ENCODE data around the gene CNNM3.
"Not testable (repeated sequence)": the region's sequence is repeated elsewhere in the genome, so short reads cannot be mapped to it uniquely, and the experiment has no call there.

Gene CNNM3

DNA sequence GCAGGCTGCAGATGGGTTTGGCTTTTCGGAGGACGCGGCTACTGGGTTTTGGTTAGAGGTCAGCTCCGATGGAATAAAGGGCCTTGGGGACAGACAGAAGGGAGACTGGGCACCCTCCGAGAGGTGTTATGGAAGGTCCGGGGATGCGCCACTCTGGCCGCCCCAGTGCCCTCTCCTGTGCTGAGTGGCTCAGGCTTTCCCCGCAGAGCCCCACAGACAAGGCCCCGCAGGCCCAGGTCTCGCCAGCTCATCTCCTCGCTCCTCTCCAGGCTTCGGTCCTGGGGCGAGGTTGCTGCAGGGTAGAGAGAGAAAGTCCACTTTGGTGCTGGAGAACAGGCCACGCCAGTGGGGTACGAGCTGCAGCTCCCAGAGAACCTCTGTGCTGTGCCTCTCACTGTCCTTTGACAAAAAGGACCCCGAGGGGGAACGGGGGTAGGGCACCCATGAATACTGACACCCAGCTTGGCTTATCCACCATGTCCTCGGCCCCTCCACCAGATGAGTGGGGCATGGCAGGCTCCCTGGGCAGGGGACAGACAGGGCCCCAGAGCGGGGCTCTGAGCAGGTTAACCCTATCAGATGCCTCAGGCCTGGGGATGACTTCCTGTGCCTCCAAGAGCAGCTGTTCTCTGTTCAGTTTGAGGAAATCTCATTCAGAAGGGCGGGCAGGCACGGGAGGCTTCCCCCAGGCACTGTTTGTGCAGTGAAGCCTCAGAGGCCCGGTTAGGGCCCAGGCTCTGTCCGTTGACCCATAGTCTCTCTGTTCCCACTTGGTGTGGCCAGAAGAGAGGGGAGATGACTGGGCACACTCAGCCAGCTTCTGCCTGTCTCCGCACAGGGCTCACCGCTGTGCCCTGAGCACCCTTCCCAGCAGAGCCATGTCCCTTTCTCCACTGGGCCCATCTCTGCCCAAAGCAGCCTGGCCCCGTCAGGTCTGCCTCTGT is 15.7 kb upstream of the CNNM3 start:
- DNase-seq = no peak

DNA sequence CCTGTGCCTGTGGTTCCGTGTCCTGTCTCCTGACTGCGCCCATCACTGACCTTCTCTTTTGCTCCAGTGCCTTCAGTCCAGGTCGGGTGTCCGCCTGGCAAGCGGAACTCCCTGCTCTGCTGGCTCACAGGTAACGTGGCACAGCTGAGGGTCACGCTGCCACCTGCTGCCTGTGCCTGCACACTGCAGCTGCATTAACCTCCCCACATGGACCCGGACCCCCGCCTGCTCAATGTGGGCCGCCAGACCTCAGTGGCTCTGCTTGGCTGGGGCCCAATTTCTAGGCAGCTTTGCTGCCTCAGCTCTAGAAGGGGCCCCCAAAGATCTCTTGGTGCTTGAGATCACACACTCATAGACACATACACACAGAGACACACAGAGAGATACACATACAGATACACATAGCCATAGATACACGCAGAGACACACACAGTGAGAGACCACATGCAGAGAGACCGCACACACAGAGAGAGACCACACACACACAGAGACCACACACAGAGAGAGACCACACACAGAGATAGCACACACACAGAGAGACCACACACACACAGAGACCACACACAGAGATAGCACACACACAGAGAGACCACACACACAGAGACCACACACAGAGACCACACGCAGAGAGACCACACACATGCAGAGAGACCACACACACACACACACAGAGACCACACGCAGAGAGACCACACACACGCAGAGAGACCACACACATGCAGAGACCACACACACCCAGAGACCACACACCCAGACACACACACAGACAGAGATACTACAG is 14.9 kb upstream of the CNNM3 start:
- peak; percentile 21 for DNase-seq

DNA sequence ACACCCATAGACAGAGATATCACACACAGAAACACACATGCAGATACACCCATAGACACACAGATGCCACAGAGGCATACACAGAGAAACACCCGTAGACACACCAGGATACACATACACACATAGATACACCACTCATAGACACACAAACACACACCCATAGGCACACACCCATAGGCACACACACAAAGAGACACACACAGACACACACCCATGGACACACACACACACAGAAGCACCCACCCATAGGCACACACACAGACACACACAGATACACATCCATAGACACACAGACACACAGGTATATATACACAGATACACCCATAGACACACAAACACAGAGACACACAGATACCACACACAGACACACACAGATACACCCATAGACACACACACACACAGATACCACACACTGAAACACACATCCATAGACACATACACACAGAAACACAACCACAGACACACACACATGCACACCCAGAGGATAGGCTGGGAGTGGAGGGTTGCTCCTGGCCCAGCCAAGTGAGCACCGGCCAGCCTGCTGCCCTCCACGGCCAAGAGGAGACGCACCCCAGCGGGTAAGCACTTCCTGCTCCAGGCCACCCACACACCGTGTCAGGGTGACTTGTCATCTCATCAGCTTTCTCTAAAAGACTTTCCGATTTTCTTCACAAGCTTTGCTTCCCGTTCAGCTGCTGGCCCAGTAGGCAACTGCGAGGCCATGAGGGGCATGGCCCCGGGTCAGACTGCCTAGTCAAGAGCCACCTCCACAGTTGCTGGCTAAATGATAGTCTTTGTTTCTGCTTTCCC is 14.1 kb upstream of the CNNM3 start:
- no peak for DNase-seq

DNA sequence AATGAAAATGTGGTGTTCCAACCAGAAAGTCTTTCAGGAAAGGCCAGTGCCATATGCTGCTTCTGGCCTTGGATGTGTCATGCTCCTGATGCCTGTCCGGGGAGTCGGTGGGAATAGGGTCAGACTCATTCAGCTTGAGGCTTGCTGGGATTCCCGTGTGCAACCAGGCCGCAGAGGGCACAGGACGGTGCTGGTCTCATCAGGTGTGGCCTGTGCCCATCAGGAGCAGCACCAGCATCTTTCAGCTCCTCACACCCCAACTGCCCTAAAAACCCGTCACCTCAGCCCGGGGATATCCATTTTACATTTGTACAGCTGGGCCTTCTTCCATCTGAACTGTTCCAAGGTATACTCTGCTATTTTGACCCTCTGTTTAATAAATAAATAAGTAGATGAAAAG is 13.3 kb upstream of the CNNM3 start:
- DNase-seq = no peak

DNA sequence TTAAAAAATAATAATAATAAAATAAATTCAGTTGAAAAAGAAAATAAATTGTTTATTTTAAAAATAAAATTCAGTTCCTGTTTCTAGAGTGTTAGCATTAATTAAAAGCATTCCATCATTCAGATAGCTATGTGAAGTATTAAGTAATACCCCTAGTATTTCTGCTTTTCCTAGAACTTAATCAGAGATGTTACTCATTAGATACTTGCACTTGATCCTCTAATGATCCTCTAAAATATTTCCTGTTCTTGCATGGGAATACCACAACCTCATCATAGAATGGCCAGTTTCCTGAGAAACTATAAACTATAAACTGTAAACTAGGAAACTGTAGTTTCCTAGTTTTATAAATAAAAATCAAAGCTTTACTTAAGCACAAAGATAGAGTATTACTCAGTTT is 11.1 kb upstream of the CNNM3 start:
- DNase-seq = no peak

DNA sequence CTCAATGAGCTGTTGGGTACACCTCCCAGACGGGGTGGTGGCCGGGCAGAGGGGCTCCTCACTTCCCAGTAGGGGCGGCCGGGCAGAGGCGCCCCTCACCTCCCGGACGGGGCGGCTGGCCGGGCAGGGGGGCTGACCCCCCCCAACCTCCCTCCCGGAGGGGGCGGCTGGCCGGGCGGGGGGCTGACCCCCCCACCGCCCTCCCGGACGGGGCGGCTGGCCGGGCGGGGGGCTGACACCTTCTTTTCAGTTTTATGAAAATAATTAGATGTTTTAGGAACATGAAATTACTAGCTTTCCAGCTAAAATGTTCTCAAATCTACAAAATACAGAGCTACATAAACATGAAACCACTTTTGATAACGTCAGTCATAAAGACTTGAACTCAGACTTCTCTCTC is 10.1 kb upstream of the CNNM3 start:
- DNase-seq = not testable (repeated sequence)

DNA sequence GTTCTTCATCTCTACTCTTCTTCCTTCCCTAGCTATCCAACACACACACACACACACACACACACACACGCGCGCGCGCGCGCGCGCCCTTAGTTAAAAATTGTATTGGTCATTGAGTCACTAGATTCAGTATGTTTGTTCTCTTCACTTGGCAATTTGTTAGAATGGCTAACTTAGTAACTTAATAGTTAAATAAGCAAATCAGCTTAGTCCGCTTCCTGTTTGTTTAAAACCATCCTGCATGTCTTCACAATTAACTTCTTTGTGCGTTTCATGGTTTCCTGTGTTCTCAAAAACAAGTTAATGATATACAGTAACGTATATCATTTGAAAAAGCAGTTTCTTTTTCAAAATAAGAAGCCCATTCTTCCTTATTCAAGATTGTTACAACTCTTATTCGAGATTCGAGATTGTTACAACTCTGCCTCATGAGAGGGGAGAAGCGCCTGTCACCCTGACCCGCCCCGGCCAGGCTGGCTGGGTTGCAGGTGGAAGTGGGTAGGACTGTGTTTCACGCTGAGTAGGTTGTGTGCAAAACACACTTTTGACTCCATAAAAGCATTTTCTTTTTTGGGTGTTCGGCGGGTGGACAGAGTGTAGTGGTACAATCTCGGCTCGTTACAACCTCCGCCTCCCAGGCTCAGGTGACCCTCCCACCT is 9.5 kb upstream of the CNNM3 start:
- DNase-seq = no peak

DNA sequence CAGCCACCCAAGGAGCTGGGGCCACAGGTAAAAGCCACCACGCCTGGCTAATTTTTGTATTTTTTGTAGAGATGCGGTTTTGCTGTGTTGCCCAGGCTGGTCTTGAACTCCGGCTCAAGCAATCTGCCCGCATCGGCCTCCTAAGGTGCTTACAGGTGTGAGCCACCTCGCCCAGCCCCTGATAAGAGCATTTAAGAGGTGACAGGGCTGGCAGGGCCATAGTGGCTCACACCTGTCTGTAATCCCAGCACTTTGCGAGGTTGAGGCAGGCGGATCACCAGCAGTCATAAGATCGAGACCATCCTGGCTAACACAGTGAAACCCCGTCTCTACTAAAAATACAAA is 9.0 kb upstream of the CNNM3 start:
- no peak for DNase-seq

DNA sequence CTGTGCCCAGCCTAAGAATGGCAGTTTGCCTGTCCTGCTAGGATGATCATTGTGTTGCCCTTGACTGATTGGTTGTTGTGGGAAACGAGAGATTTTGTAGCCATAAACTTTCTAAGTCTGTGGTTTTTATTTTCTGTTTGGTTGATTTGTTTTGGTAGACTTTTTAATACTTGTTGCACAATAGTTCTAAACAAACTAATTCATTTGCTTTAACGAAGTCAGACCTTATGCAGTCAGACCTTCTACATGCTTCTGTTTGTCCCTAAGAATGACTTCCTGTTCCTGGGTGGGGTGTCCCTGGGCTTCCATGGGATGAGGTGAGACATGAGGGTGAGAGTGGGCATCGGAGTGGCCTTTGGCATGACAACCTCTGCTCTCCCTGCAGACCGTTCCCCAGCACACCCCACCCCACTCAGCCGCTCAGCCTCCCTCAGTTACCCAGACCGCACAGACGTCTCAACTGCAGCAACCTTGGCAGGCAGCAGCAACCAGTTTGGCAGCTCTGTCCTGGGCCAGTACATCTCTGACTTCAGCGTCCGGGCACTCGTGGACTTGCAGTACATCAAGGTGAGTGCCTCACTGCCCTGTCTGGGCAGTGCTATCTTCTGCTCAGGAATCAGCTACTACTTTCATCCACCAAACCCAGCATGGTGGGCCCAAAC is 7.8 kb upstream of the CNNM3 start:
- DNase-seq = no peak

DNA sequence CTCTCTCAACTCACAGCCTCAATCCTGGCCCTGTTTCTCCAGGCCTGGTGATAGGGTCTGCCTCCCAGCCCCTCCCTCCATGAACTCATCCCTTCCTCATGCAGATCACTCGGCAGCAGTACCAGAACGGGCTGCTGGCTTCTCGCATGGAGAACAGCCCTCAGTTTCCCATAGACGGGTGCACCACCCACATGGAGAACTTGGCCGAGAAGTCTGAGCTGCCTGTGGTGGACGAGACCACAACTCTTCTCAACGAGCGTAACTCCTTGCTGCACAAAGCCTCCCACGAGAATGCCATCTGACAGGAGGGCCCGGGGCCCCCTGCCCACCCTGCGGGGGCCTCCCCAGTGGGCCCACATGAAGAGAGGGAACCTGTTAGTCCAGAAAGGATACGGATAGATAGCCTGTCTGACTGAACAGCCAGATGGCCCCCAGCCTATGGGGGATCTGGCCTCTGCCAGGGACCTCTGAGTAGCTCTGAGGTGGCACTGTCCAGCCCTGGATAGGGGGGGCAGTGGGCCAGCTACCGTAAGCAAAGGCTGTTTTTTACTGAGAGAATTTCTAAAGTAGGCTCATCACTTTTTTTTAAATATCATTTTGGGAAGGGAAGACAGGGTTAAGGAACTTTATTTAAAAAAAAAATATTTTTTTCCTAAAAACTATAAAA is 6.7 kb upstream of the CNNM3 start:
- DNase-seq = no peak

DNA sequence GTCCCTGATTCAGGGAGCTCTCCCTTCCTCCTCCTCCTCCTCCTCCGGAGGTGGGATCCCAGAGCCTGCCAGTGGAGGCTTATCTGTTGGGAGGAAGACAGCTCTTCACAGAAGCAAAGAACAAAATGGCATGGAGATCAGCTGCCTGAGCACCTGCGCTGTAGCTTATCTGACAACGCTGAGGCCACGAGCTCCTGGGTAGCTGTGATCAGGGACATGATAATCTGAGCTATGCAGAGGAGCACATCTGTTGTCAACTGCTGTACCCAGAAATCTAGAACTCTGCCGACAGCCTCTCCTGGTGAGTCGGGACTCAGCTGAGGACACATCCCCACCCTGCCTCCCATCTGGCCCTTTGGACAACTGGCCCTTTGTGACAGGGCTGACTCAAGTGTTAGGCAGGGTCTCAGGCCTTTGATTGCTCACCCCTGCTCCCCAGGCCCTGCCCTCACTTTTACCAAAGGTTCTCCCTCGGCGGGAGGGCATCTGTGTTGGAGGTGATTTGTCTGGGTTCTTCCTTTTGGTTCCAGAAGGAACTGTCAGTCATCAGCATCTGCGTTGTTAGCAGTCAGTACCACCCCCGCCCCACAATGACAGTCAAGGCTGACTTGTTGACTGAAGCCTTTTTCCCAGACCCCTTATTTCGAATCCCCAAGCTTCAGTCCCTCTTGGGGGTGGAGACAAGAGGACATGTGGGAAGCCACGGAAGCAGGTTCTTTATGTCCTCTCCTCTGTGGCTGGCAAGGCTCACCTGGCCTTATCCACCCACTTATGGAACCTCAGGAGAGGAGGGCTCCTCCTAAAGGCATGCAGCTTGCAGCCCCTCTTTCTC is 5.9 kb upstream of the CNNM3 start:
- no peak for DNase-seq

DNA sequence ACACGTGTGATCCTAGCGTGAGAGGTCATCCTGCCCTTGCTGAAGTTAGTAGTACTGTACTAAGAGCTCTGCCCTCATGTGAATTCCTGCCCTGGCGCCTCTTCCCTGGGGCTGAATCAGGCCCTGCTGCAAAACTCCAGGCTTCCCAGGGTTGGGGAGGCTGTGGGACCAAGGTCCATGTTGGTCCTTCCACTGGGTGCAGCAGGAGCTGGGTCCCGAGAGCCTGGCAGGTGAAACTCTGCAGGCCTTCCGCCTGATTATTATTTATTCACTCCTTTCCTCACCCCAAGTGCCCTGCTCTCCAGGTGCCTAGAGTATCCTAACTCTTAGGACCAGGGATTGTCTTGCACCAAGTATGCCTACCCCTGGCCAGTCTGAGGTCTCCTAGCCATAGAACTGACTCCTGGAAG is 5.3 kb upstream of the CNNM3 start:
- DNase-seq = no peak

DNA sequence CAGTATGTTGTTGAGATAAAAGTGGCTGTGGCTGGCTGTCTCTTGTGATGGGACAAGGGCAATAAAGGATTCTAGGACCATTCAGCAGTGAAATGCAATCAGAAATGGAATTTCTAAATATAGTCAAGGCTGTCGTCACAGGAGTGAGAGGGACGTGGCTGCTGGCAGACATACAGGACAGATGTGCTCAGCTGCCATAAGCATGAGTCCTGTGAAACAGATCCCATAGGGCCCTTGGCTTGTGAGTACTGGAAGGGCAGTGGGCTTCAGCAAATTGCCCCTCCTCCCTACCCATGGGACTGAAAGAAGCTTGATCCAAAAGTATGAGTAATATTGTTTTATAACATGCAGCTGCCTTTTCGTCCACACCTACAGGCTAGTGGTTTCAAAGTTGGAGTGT is 4.2 kb upstream of the CNNM3 start:
- DNase-seq = no peak

DNA sequence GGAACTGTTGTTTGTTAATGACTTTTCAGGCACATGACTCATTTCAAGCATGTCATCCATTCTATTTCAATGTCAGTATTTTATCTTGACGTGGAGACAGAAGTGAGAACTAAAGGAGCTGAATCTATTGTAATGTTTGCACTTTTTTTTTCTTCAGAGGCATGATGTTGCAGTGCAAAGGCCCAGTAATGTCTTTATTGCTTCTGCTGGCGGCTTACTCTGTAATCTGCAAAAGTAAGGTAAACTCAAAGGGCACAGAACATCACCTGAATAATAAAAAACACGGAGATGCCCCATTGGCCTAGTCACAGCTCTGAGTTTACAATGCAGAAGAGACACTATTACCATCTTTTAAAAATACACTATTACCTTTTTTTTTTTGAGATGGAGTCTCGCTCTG is 2.4 kb upstream of the CNNM3 start:
- DNase-seq = no peak

DNA sequence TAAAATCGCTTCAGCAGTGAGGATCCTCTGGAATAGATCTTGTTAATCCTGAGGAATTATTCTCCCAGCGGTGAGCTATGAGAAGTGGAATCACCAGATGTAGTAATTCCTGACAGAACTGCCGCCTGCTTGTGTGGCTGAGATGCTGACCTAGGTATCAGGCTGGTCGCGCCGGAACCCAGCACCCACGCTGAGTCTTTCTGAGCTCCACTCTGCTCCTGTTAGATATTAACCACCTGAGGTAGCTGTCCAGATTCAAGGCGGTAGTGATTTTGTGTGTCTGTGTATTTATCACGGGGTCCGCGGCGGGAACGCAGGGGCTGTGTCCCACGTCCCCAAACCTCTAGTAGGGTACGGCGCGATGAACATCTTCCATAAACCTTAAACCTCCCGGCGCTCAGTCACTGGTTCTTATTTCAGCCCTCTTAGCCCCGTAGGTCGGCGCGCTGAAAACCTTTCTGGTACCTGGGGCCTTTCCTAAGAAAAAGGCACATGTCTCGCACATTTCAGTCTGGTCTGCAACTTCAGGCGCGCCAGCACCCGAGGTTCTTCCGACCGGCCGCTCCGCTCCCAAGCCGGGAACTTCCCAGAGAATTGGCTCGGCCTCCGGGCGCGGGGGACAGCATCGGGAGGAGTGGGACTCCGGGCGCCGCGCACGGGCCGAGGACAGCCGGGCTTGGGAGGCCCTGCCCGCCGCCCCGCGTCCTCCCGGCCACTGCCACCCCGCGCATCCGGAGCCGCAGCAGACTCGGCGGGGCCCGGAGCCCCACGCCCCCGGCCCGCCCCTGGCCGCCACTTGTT is 542 bp upstream of the CNNM3 start:
- peak; percentile 12 for DNase-seq

DNA sequence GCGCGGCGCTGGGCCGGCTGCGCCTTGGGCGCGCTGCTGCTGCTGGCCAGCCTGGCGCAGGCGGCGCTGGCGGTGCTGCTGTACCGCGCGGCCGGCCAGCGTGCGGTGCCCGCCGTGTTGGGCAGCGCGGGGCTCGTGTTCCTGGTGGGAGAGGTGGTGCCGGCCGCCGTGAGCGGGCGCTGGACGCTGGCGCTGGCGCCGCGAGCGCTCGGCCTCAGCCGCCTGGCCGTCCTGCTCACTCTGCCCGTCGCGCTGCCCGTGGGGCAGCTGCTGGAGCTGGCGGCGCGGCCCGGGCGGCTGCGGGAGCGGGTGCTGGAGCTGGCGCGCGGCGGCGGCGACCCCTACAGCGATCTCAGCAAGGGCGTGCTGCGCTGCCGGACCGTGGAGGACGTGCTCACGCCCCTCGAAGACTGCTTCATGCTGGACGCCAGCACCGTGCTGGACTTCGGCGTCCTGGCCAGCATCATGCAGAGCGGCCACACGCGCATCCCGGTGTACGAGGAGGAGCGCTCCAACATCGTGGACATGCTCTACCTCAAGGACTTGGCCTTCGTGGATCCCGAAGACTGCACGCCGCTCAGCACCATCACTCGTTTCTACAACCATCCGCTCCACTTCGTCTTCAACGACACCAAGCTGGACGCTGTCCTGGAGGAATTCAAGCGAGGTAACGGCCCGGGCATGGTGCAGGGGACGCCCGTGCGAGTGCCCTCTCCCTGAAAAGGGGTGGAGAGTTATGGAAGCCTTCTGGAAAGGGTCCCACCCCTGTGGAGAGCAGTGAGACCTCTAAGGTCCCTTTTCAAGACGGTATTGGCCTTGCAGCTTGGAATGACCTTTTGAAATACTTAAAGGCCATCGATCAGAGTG is 1.0 kb downstream of the CNNM3 start:
- DNase-seq = no peak

DNA sequence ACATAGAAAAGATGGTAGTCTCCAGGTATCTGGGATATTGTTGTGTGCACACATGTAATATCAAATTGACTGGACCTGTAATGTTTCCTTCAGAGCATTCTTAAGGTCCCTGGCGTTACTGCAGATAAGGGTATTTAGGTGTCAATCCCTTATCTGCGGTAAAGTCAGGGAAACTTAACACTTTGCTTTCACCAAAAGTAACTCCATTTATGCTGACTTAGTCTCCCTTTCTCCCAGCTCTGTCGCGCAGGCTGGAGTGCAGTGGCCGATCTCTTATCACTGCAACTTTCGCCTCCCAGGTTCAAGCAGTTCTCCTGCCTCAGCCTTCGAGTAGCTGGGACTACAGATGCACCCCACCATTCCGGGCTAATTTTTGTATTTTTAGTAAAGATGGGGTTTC is 1.8 kb downstream of the CNNM3 start:
- DNase-seq = no peak

DNA sequence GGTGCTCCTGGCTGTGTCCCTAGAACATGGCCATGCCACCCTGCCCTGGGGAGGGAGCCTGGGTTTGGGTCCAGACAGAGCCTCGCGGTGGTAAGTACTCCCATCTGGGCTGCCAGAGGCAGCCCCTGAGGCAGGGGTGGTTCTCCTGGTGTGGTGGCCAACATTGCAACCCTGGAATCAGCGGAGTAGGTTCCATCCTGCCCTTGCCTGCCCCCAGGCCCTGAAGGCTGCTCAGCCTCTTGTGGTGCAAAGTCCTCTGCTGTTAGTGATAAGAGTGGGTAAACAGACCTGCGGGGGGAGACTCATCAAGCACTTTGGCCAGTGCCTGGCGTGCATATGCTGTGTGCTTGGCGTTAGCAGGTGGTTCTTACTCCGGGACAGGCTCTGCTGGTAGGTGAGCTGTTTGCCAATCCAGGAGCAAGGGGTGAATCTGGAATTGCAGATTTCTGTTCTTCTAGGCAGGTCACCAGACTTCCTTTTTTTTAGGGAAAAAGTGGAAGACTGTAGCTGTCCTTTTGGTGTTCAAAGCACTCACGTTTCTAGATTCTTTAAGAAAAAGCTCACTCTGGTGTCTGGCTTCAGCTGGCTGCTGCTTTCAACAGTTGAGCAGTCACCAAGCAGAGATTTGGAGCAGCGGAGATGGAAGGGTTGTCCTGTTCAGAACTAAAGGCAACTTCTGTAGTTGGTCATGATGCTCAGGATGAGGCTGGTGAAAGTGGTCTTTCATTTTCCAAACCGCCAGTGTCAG is 3.2 kb downstream of the CNNM3 start:
- peak; percentile 21 for DNase-seq

Data from DMS153 (cell line).